A172 (cell line): ENCODE results near the gene LRP6. TPM values are rescaled to one million over a fixed set of nuclear protein-coding genes. Genes with fewer than 3 reads are reported as not detected.
"Not testable (repeated sequence)": the region's sequence is repeated elsewhere in the genome, so short reads cannot be mapped to it uniquely, and the experiment has no call there.

ENCODE experiments used
- DNase-seq: peaks from one replicate; pipeline ENCODE4 v3.0.0-alpha.2; 2015; ENCODE audit warnings: low spot score
- total RNA-seq: library from RNA; depleted of rRNA; stranded (reverse); fragments of >200 nt; shearing (Covaris generic); gene quantifications from 2 replicates; pipeline ENCODE4 v1.2.3, GENCODE V29; 2014

The LRP6 gene
- total RNA-seq, 1 experiment from 2014 or later: 12.0 TPM

- DNase-seq: no peak
These were observed 145.8 kb downstream of the LRP6 start for GRCh38 chr12:12121061-12121460.

GRCh38 chr12:12116677-12117076, 150.2 kb downstream of the LRP6 start:
- no peak for DNase-seq

- DNase-seq: no peak
These were observed 151.3 kb downstream of the LRP6 start for GRCh38 chr12:12115514-12115913.

GRCh38 chr12:12110923-12111555, 155.8 kb downstream of the LRP6 start:
- DNase-seq: not testable (repeated sequence)

GRCh38 chr12:12108441-12109058, 158.3 kb downstream of the LRP6 start:
- no peak for DNase-seq

- no peak for DNase-seq
These were observed 159.2 kb downstream of the LRP6 start for GRCh38 chr12:12107678-12108077.

- no peak for DNase-seq
These were observed 167.7 kb downstream of the LRP6 start for GRCh38 chr12:12099102-12099501.

GRCh38 chr12:12098691-12099015, 168.2 kb downstream of the LRP6 start:
- DNase-seq: no peak

- DNase-seq: no peak
These were observed 168.8 kb downstream of the LRP6 start for GRCh38 chr12:12097891-12098690.

- no peak for DNase-seq
These were observed 171.8 kb downstream of the LRP6 start for GRCh38 chr12:12095021-12095420.

GRCh38 chr12:12094481-12094880, 172.4 kb downstream of the LRP6 start:
- no peak for DNase-seq

GRCh38 chr12:12091977-12092663, 174.7 kb downstream of the LRP6 start:
- DNase-seq: no peak

- DNase-seq: no peak
These were observed 175.8 kb downstream of the LRP6 start for GRCh38 chr12:12091071-12091470.

- DNase-seq: no peak
These were observed 178.1 kb downstream of the LRP6 start for GRCh38 chr12:12088761-12089160.

- DNase-seq: no peak
These were observed 178.7 kb downstream of the LRP6 start for GRCh38 chr12:12088147-12088546.

GRCh38 chr12:12087693-12088034, 179.2 kb downstream of the LRP6 start:
- no peak for DNase-seq

GRCh38 chr12:12086973-12087692, 179.7 kb downstream of the LRP6 start:
- DNase-seq: no peak

- DNase-seq: no peak
These were observed 180.5 kb downstream of the LRP6 start for GRCh38 chr12:12086362-12086761.

- DNase-seq: no peak
These were observed 183.2 kb downstream of the LRP6 start for GRCh38 chr12:12083688-12084087.

- DNase-seq: peak; percentile 25
These were observed 184.9 kb downstream of the LRP6 start for GRCh38 chr12:12081836-12082497.

GRCh38 chr12:12079291-12079690, 187.6 kb downstream of the LRP6 start:
- no peak for DNase-seq
